Aorta (tissue), 5 donors: ENCODE results near the gene SBF2. TPM values are rescaled to one million over a fixed set of nuclear protein-coding genes. Genes with fewer than 3 reads are reported as not detected.
A peak's percentile ranks its signal among the peaks of the same experiment; 100 is the strongest.
"Not testable (repeated sequence)": the region's sequence is repeated elsewhere in the genome, so short reads cannot be mapped to it uniquely, and the experiment has no call there.

Experiments used
- ATAC-seq: fragments of 200-7000 bp; cut with Tn5 transposase; one replicate; pipeline ENCODE4 v1.9.1; 2022; ENCODE audit warnings: moderate library complexity; ENCODE audit not compliant: low FRiP score
- DNase-seq, 2 donors: peaks; one replicate each; pipeline ENCODE4 v3.0.0-alpha.2; 2020
- H3K27ac ChIP-seq, 2 donors: one replicate each; pipeline ENCODE4 v1.5.1; 2013; ENCODE audit warnings: low read length in 2 of 2, mild to moderate bottlenecking in 2 of 2, moderate library complexity in 2 of 2, control low read depth in 1 of 2, inconsistent platforms in 1 of 2, low read depth in 1 of 2
- H3K27me3 ChIP-seq, 2 donors: one replicate each; pipeline ENCODE4 v1.6.1; 2013; ENCODE audit warnings: control low read depth in 1 of 2, low read length in 1 of 2, mild to moderate bottlenecking in 1 of 2, moderate library complexity in 1 of 2; ENCODE audit not compliant: insufficient read depth in 2 of 2, control insufficient read depth in 1 of 2
- H3K36me3 ChIP-seq, 2 donors: one replicate each; pipeline ENCODE4 v1.6.1; 2013; ENCODE audit warnings: control low read depth in 1 of 2, low read length in 1 of 2, mild to moderate bottlenecking in 1 of 2; ENCODE audit not compliant: insufficient read depth in 2 of 2, control insufficient read depth in 1 of 2
- H3K4me1 ChIP-seq, 2 donors: one replicate each; pipeline ENCODE4 v1.6.1; 2013; ENCODE audit warnings: low read length in 2 of 2, control low read depth in 1 of 2, mild to moderate bottlenecking in 1 of 2, moderate library complexity in 1 of 2; ENCODE audit not compliant: insufficient read depth in 2 of 2, control insufficient read depth in 1 of 2
- H3K4me3 ChIP-seq, 2 donors: one replicate each; pipeline ENCODE4 v1.5.1; 2013; ENCODE audit warnings: low read length in 2 of 2, control low read depth in 1 of 2, mild to moderate bottlenecking in 1 of 2
- H3K9me3 ChIP-seq: one replicate; pipeline ENCODE4 v1.6.1; 2013; ENCODE audit warnings: mild to moderate bottlenecking, low read length; ENCODE audit not compliant: control insufficient read depth
- WGBS, 2 donors: extraction: QIAGEN DNeasy Blood & Tissue Kit; methylation state at CpG; one replicate each; pipeline ENCODE4 v1.1.7; 2013; 5-methylcytosine and 5-hydroxymethylcytosine counted together
- intact Hi-C, 2 donors: fragments of 100-400 bp; cut with DNase I; formaldehyde crosslinking; loops; one replicate each; pipeline versions ENCODE4 v1.14.2 to v1.15.0; 2022
- polyA plus RNA-seq, 2 donors: library from polyadenylated mRNA; stranded (reverse); fragments of 200-250 nt; gene quantifications; one replicate each; pipeline ENCODE4 v1.2.3, GENCODE V29; 2013
- total RNA-seq, 2 donors: library from RNA; stranded (reverse); fragmentation: NEBNext Ultra II Directional; extraction: Animal tissue kit (Norgen Biotek cat#: 25700); gene quantifications; one replicate each; pipeline ENCODE4 v1.2.1, GENCODE V29; 2021
- donor health status: healthy with polysubstance abuse.
- donor health status: Bipolar disorder and iron deficiency.
- donor health status: DM: no; HTN: no; CAD: no.
- donor health status: DM: no; HTN: no; CAD: no.
- donor health status: DM: yes; HTN: yes; CAD: no.

The SBF2 gene
- total and polyA plus RNA-seq, 4 donors = 6.4 to 82.0 (median 47.6) TPM

- intact Hi-C loops = no loop called here
- 96 to 97% methylated on average over 5 of the region's 5 CpGs for WGBS, 2 donors
- H3K4me3 ChIP-seq = no peak overlapping the region
- ATAC-seq (no peak), DNase-seq (no peak)
- no peaks in the 10 kb centered on the region for H3K4me1 ChIP-seq
- H3K36me3 ChIP-seq = no peaks in the 10 kb centered on the region
- H3K27ac ChIP-seq = no peak overlapping the region
- no peaks in the 10 kb centered on the region for H3K9me3 ChIP-seq
- H3K27me3 ChIP-seq = no peaks in the 10 kb centered on the region
Observed at GRCh38 chr11:10134975-10135481, 159.0 kb downstream of the SBF2 start.

DNA sequence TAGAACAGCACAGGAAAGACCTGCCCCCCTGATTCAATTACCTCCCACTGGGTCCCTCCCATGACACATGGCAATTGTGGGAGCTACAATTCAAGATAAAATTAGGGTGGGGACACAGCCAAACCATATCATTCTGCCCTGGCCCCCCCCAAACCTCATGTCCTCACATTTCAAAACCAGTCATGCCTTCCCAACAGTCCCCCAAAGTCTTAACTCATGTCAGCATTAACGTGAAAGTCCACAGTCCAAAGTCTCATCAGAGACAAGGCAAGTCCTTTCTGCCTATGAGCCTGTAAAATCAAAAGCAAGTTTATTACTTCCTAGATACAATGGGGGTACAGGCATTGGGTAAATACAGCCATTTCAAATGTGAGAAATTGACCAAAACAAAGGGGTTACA, 159.8 kb downstream of the SBF2 start:
- ATAC-seq, H3K4me3 ChIP-seq, H3K36me3 ChIP-seq, intact Hi-C loops, H3K27me3 ChIP-seq, H3K27ac ChIP-seq, H3K9me3 ChIP-seq, H3K4me1 ChIP-seq, DNase-seq: not testable (repeated sequence)
- 92 to 100% methylated on average over 1 of the region's 1 CpG for WGBS, 2 donors

DNA sequence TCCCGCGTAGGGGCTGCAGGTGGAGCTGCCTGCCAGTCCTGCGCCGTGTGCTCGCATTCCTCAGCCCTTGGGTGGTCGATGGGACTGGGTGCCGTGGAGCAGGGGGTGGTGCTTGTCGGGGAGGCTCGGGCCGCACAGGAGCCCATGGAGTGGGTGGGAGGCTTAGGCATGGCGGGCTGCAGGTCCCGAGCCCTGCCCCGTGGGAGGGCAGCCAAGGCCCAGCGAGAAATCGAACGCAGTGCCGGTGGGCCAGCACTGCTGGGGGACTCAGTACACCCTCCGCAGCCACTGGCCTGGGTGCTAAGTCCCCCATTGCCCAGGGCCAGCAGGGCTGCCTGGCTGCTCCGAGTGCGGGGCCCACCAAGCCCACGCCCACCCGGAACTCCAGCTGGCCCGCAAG, 160.8 kb downstream of the SBF2 start:
- H3K36me3 ChIP-seq, ATAC-seq, H3K4me1 ChIP-seq, intact Hi-C loops, DNase-seq, H3K27me3 ChIP-seq, H3K4me3 ChIP-seq, H3K27ac ChIP-seq, H3K9me3 ChIP-seq: not testable (repeated sequence)
- 91 to 99% methylated on average over 8 to 23 of the region's 23 CpGs for WGBS, 2 donors

- Histone ChIP-seq H3K4me3 (no peak overlapping the region), H3K9me3 (no peaks in the 10 kb centered on the region), H3K36me3 (no peaks in the 10 kb centered on the region), H3K27ac (no peak overlapping the region), H3K27me3 (no peaks in the 10 kb centered on the region), H3K4me1 (no peaks in the 10 kb centered on the region)
- intact Hi-C loops = no loop called here
- no peak for ATAC-seq
- no peak for DNase-seq
- WGBS, 2 donors = 50 to 54% methylated on average over 3 of the region's 3 CpGs
Observed at GRCh38 chr11:10130875-10131274, 163.1 kb downstream of the SBF2 start.

GRCh38 chr11:10129184-10129583, 164.8 kb downstream of the SBF2 start:
- intact Hi-C loops, DNase-seq, ATAC-seq, H3K36me3 ChIP-seq, H3K4me1 ChIP-seq, H3K27ac ChIP-seq, H3K9me3 ChIP-seq, H3K4me3 ChIP-seq, H3K27me3 ChIP-seq: not testable (repeated sequence)
- WGBS, 2 donors = 96% methylated on average over 8 of the region's 8 CpGs

GRCh38 chr11:10125522-10126133, 168.4 kb downstream of the SBF2 start:
- Histone ChIP-seq H3K27ac (no peak overlapping the region), H3K4me3 (no peak overlapping the region), H3K36me3 (no peaks in the 10 kb centered on the region), H3K27me3 (no peaks in the 10 kb centered on the region), H3K4me1 (peaks cover 0 to 3% of the 10 kb centered on the region in 2 donors), H3K9me3 (no peaks in the 10 kb centered on the region)
- DNase-seq = no peak
- intact Hi-C loops = no loop called here
- 46 to 48% methylated on average over 2 of the region's 2 CpGs for WGBS, 2 donors
- no peak for ATAC-seq

DNA sequence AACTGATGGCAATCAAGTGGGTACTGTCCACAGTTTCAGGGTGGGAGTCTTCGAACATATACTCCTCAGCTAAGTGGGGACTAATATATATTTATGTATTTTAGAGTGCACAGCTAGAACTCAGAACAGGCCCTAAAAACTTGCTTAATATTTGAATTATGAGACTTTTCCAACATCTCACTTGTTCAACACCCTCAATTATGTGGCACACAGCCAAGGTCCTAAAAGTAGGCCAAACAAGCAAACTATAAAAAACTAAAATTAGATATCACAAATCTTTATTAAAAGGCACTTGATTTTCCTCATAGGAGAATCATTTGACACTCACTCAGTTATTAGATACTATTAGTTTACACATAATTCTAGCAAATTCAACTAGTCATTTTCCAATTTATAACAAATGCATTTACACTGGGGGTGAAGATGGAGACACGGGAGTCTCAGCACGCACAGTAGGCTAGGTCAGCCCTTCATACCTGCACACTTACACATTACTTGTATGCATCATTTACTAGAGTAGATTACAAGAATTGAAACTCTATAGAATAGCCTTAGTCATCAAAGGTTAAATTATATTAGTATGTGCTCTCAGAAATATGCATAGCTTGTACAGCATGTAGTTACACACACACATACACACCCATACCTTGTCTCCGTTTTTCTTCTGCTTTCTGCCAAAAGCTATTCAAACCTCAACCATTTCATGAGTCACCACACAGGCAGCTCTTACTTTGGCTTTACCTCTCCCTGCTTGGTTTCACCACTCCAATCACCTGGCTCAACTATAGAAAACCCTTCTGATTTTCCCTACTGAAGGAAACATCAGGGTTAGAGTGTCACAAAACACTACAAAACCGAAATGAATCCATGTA, 171.5 kb downstream of the SBF2 start:
- H3K4me1 ChIP-seq = peaks cover 0 to 3% of the 10 kb centered on the region in 2 donors
- 73 to 75% methylated on average over 5 of the region's 5 CpGs for WGBS, 2 donors
- DNase-seq = no peak
- H3K27me3 ChIP-seq = no peaks in the 10 kb centered on the region
- no peaks in the 10 kb centered on the region for H3K9me3 ChIP-seq
- ATAC-seq = peak; percentile 36
- intact Hi-C loops = no loop called here
- H3K4me3 ChIP-seq = no peak overlapping the region
- H3K36me3 ChIP-seq = no peaks in the 10 kb centered on the region
- no peak overlapping the region for H3K27ac ChIP-seq

DNA sequence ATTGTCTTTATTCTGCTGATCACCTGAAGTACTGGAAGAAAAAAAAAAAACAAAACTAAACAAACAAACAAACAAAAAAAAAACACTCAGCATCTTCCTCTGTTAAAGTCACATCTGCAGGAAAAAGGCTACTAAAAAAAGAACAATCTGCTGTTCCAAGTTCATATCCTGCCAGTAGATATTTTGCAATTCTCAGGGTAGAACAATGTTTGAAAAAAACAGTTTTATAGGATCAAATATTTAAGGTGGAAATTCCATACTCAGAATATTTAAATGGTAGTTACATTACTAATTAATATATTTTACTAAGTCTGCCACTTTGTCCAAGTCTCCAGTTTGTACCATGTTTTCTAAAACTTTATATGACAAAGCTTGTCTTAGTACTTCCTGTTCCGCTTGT, 175.2 kb downstream of the SBF2 start:
- no peak overlapping the region for H3K27ac ChIP-seq
- no peaks in the 10 kb centered on the region for H3K36me3 ChIP-seq
- no peak overlapping the region for H3K4me3 ChIP-seq
- WGBS, 2 donors = 94 to 96% methylated on average over 1 of the region's 1 CpG
- intact Hi-C loops = no loop called here
- no peak for DNase-seq
- no peak for ATAC-seq
- peaks cover 0 to 3% of the 10 kb centered on the region in 2 donors for H3K4me1 ChIP-seq
- H3K27me3 ChIP-seq = no peaks in the 10 kb centered on the region
- no peaks in the 10 kb centered on the region for H3K9me3 ChIP-seq
